GM21786 (cell line): ENCODE data around the gene PSMA2.
"Not testable (repeated sequence)": the region's sequence is repeated elsewhere in the genome, so short reads cannot be mapped to it uniquely, and the experiment has no call there.

Experiments
- ATAC-seq: cut with Tn5 transposase; IDR thresholded peaks from one replicate; pipeline ENCODE4 v1.9.1; 2021; ENCODE audit not compliant: unreplicated experiment

The PSMA2 gene

GRCh38 chr7:42907316-42907715, 24.7 kb downstream of the PSMA2 start:
- ATAC-seq = no peak

DNA sequence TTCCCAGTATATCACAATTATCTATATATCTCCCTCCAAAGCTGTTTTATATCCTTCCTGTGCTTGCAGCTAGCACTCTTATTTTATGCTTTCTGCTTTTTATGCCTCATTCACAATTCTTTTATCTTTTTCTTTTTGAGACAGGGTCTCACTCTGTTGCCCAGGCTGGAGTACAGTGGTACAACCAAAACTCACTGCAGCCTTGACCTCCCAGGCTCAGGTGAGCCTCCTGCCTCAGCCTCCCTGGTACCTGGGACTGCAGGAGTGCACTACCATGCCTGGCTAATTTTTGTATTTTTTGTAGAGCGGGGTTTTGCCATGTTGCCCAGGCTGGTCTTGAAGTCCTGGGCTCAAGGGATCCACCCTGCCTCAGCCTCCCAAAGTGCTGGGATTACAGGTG, 25.8 kb downstream of the PSMA2 start:
- ATAC-seq = no peak

DNA sequence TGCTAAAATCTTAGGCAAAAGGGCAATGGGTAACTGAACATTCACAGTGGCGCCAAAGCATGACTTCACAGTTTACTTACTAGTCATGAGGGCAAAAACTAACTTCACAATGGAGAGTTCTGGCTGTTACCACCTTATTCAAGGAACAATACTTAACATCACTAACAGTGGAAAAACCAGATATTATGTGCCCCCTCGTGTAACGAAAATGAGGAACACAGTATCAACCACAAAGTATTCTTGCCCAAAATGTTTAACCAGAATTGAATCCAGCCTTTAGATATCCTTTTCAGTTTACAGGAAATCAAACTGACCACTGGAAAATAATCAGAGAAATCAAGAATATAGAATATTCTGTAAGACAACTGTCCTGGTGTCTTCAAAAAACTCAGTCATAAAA, 29.6 kb downstream of the PSMA2 start:
- no peak for ATAC-seq

DNA sequence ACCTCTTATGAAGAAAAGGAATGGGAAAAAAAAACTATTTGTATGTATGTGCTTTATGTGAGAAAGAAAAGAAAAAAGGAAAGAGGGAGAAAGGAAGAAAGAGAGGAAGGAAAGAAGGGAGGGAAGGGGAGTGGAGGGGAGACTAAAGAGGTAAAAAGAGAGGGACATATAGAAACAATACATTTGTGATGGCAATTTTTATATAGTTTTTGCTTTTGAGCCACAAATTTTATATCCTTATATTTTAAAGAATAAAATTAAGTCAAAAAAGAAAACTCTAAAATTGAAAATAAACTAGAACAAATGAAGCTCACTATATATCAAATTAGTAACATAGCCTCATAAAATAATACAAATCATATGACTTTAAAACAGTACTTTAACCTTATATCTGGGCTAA, 31.1 kb downstream of the PSMA2 start:
- no peak for ATAC-seq

DNA sequence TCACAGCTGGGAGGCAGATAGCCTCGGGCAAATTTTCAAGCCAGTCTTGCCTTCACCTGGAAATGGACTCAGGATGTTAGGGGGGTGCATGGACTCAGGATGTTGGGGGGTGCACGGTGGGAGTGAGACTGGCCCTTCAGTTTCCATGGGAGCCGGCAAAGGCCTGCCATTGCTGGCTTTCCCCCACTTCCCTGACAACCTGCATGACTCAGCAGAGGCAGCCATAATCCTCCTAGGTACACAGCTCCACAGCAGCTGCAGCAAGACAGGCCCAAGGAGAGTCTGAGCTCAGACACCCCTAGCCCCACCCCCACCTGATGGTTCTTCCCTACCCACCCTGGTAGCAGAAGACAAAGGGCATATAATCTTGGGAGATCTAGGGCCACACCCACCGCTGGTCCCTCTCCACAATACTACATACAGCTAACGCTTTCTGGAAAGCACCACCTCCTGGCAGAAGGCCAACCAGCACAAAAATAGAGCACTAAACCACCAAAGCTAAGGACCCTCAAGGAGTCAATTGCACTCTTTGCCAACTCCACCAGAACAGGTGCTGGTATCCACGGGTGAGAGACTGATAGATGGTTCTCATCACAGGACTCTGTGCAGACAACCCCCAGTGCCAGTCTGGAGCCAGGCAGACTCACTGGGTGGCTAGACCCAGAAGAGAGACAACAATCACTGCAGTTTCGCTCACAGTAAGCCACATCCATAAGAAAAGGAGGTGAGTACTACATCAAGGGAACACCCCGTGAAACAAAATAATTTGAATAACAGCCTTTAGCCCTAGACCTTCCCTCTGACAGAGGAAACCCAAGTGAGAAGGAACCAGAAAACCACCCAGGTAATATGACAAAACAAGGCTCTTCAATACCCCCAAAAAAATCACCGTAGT, 38.4 kb downstream of the PSMA2 start:
- ATAC-seq = no peak

- ATAC-seq = no peak
These were observed 45.0 kb downstream of the PSMA2 start for GRCh38 chr7:42886893-42887505.

DNA sequence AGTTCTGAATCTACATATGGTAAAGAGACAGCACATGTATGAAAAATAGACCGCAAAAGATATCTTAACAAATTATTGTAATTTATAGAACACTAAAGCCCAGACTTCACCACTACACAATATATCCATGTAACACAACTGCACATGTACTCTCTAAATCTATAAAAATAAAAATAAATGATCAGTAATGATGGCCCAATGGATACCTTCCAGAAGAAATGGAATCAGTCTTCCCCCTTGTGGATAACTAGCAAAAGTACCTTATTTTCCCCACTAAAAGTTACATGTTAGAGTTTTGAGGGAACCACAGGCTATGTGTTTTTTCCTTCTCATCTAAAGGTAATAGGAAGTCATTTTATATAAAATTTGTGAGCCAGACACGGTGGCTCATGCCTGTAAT, 45.8 kb downstream of the PSMA2 start:
- ATAC-seq = no peak

GRCh38 chr7:42885183-42885582, 46.8 kb downstream of the PSMA2 start:
- not testable (repeated sequence) for ATAC-seq

DNA sequence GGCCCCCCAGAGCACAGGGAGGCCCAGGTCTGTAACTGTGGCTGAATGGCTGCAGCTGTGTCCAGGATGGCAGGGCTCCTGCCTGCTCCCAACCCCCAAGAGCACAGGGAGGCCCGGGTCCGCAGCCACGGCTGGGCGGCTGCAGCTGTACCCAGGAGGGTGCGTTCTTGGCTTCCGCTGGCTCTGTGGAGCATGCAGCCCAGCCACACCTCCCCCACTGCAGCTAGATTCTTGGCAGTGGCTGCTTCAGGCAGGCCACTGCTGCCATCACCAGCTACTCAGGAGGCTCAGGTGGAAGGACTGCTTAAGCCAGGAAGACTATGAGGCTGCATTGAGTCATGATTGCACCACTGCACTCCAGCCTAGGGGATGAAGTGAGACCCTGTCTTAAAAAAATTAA, 48.0 kb downstream of the PSMA2 start:
- ATAC-seq = no peak

GRCh38 chr7:42880392-42880791, 51.6 kb downstream of the PSMA2 start:
- ATAC-seq = no peak

GRCh38 chr7:42878303-42878702, 53.7 kb downstream of the PSMA2 start:
- ATAC-seq = no peak

DNA sequence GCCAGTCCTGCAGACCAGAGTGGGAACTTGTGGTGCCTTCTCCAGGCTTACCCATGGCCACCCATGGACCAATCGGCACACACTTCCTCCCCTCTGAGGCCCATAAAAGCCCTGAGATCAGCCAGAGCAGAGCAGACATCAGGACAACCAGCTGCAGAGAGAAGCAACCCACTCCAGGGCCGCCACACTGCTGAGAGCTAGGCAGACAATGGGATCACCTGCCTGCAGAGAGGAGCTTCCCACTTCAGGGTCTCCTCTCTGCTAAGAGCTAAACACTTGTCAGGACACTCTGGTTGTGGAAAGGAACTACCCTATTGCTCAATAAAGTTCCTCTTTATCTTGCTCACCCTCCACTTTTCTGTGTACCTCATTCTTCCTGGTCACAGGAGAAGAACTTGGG, 54.1 kb downstream of the PSMA2 start:
- ATAC-seq = no peak

- ATAC-seq = peak; percentile 86
These were observed 55.5 kb downstream of the PSMA2 start for GRCh38 chr7:42876182-42877068.

GRCh38 chr7:42869131-42870020, 62.6 kb downstream of the PSMA2 start:
- ATAC-seq = peak; percentile 97

DNA sequence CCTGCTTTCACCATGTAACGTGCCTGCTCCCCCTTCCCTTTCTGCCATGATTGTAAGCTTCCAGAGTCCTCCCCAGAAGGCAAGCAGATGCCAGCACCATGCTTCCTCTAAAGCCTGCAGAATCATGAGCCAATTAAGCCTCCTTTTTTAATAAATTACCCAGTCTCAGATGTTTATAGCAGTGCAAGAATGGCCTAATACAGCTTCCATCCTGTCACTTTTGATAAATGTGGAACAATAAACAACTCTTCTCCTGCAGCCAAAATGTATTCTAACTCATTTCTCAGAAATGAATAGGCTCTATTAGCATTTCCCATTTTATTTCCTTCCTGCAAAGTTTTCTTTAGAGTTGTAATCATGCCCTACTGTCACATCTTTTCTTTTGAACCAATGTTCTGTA, 63.5 kb downstream of the PSMA2 start:
- ATAC-seq = no peak
